ENCODE measurements around the gene CCDC80.
A peak's percentile ranks its signal among the peaks of the same experiment; 100 is the strongest.

CCDC80 gene

GRCh38 chr3:112627419-112627818, 13.5 kb downstream of the CCDC80 start:
- H3K27me3 ChIP-seq (ENCODE audit: insufficient read depth, low read length) = no peaks in the 10 kb centered on the region
- no peaks in the 10 kb centered on the region for H3K36me3 ChIP-seq (ENCODE audit: insufficient read depth, low read depth, low read length)
- H3K27ac ChIP-seq (ENCODE audit: low read length) = no peak overlapping the region
- H3K9ac ChIP-seq (ENCODE audit: low read depth, low read length) = no peak overlapping the region
- H3K4me3 ChIP-seq (ENCODE audit: low read length) = no peak overlapping the region
- H3K4me1 ChIP-seq (ENCODE audit: insufficient read depth, low read length) = peaks cover 26% of the 10 kb centered on the region
- no peaks in the 10 kb centered on the region for H3K9me3 ChIP-seq (ENCODE audit: insufficient read depth, low read depth, low read length)

- Histone ChIP-seq H3K27me3 (ENCODE audit: insufficient read depth, low read length) (no peaks in the 10 kb centered on the region), H3K27ac (ENCODE audit: low read length) (no peak overlapping the region), H3K36me3 (ENCODE audit: insufficient read depth, low read depth, low read length) (no peaks in the 10 kb centered on the region), H3K9ac (ENCODE audit: low read depth, low read length) (no peak overlapping the region), H3K9me3 (ENCODE audit: insufficient read depth, low read depth, low read length) (no peaks in the 10 kb centered on the region), H3K4me1 (ENCODE audit: insufficient read depth, low read length) (0 out of 2 replicates have a peak, but pooled peaks cover 5% of the 10 kb centered on the region), H3K4me3 (ENCODE audit: low read length) (no peak overlapping the region)
Measured at GRCh38 chr3:112623717-112624116, 17.2 kb downstream of the CCDC80 start.

- Histone ChIP-seq H3K9ac (ENCODE audit: low read depth, low read length) (no peak overlapping the region), H3K4me1 (ENCODE audit: insufficient read depth, low read length) (0 out of 2 replicates have a peak, but pooled peaks cover 5% of the 10 kb centered on the region), H3K9me3 (ENCODE audit: insufficient read depth, low read depth, low read length) (no peaks in the 10 kb centered on the region), H3K36me3 (ENCODE audit: insufficient read depth, low read depth, low read length) (no peaks in the 10 kb centered on the region), H3K27me3 (ENCODE audit: insufficient read depth, low read length) (no peaks in the 10 kb centered on the region), H3K4me3 (ENCODE audit: low read length) (no peak overlapping the region), H3K27ac (ENCODE audit: low read length) (no peak overlapping the region)
Measured at GRCh38 chr3:112623213-112623612, 17.7 kb downstream of the CCDC80 start.

GRCh38 chr3:112619295-112619694, 21.6 kb downstream of the CCDC80 start:
- no peak overlapping the region for H3K27ac ChIP-seq (ENCODE audit: low read length)
- peaks cover 13% of the 10 kb centered on the region; the same call in 1 of the 2 replicates for H3K4me1 ChIP-seq (ENCODE audit: insufficient read depth, low read length)
- H3K36me3 ChIP-seq (ENCODE audit: insufficient read depth, low read depth, low read length) = no peaks in the 10 kb centered on the region
- H3K9me3 ChIP-seq (ENCODE audit: insufficient read depth, low read depth, low read length) = no peaks in the 10 kb centered on the region
- H3K4me3 ChIP-seq (ENCODE audit: low read length) = no peak overlapping the region
- H3K27me3 ChIP-seq (ENCODE audit: insufficient read depth, low read length) = no peaks in the 10 kb centered on the region
- H3K9ac ChIP-seq (ENCODE audit: low read depth, low read length) = no peak overlapping the region

- Histone ChIP-seq H3K9me3 (ENCODE audit: insufficient read depth, low read depth, low read length) (no peaks in the 10 kb centered on the region), H3K4me1 (ENCODE audit: insufficient read depth, low read length) (peaks cover 8% of the 10 kb centered on the region; the same call in 1 of the 2 replicates), H3K36me3 (ENCODE audit: insufficient read depth, low read depth, low read length) (no peaks in the 10 kb centered on the region), H3K27me3 (ENCODE audit: insufficient read depth, low read length) (no peaks in the 10 kb centered on the region), H3K9ac (ENCODE audit: low read depth, low read length) (no peak overlapping the region), H3K4me3 (ENCODE audit: low read length) (no peak overlapping the region), H3K27ac (ENCODE audit: low read length) (no peak overlapping the region)
Measured at GRCh38 chr3:112617285-112617684, 23.7 kb downstream of the CCDC80 start.

- Histone ChIP-seq H3K9me3 (ENCODE audit: insufficient read depth, low read depth, low read length) (no peaks in the 10 kb centered on the region), H3K27me3 (ENCODE audit: insufficient read depth, low read length) (no peaks in the 10 kb centered on the region), H3K4me1 (ENCODE audit: insufficient read depth, low read length) (peaks cover 8% of the 10 kb centered on the region; the same call in 1 of the 2 replicates), H3K4me3 (ENCODE audit: low read length) (no peak overlapping the region), H3K9ac (ENCODE audit: low read depth, low read length) (no peak overlapping the region), H3K36me3 (ENCODE audit: insufficient read depth, low read depth, low read length) (no peaks in the 10 kb centered on the region), H3K27ac (ENCODE audit: low read length) (peak overlapping the region; percentile 32)
Measured at GRCh38 chr3:112615989-112616731, 24.8 kb downstream of the CCDC80 start.

- H3K9me3 ChIP-seq (ENCODE audit: insufficient read depth, low read depth, low read length) = no peaks in the 10 kb centered on the region
- H3K4me3 ChIP-seq (ENCODE audit: low read length) = no peak overlapping the region
- no peaks in the 10 kb centered on the region for H3K27me3 ChIP-seq (ENCODE audit: insufficient read depth, low read length)
- H3K36me3 ChIP-seq (ENCODE audit: insufficient read depth, low read depth, low read length) = no peaks in the 10 kb centered on the region
- H3K4me1 ChIP-seq (ENCODE audit: insufficient read depth, low read length) = peaks cover 8% of the 10 kb centered on the region; the same call in 1 of the 2 replicates
- H3K9ac ChIP-seq (ENCODE audit: low read depth, low read length) = no peak overlapping the region
- H3K27ac ChIP-seq (ENCODE audit: low read length) = no peak overlapping the region
Measured at GRCh38 chr3:112611752-112612515, 29.0 kb downstream of the CCDC80 start.

GRCh38 chr3:112610121-112610520, 30.8 kb downstream of the CCDC80 start:
- Histone ChIP-seq H3K27ac (ENCODE audit: low read length) (no peak overlapping the region), H3K4me3 (ENCODE audit: low read length) (no peak overlapping the region), H3K4me1 (ENCODE audit: insufficient read depth, low read length) (no peaks in the 10 kb centered on the region), H3K27me3 (ENCODE audit: insufficient read depth, low read length) (no peaks in the 10 kb centered on the region), H3K9me3 (ENCODE audit: insufficient read depth, low read depth, low read length) (no peaks in the 10 kb centered on the region), H3K36me3 (ENCODE audit: insufficient read depth, low read depth, low read length) (no peaks in the 10 kb centered on the region), H3K9ac (ENCODE audit: low read depth, low read length) (no peak overlapping the region)

GRCh38 chr3:112607863-112608262, 33.1 kb downstream of the CCDC80 start:
- H3K9me3 ChIP-seq (ENCODE audit: insufficient read depth, low read depth, low read length) = no peaks in the 10 kb centered on the region

GRCh38 chr3:112606098-112606497, 34.8 kb downstream of the CCDC80 start:
- Histone ChIP-seq H3K9me3 (ENCODE audit: insufficient read depth, low read depth, low read length) (no peaks in the 10 kb centered on the region), H3K27me3 (ENCODE audit: insufficient read depth, low read length) (no peaks in the 10 kb centered on the region), H3K4me3 (ENCODE audit: low read length) (no peak overlapping the region), H3K9ac (ENCODE audit: low read depth, low read length) (no peak overlapping the region), H3K36me3 (ENCODE audit: insufficient read depth, low read depth, low read length) (no peaks in the 10 kb centered on the region), H3K27ac (ENCODE audit: low read length) (no peak overlapping the region), H3K4me1 (ENCODE audit: insufficient read depth, low read length) (no peaks in the 10 kb centered on the region)

More at GRCh38 chr3:112607863-112608262, 33.1 kb downstream of the CCDC80 start:
- no peak overlapping the region for H3K27ac ChIP-seq (ENCODE audit: low read length)
- no peaks in the 10 kb centered on the region for H3K36me3 ChIP-seq (ENCODE audit: insufficient read depth, low read depth, low read length)
- H3K4me1 ChIP-seq (ENCODE audit: insufficient read depth, low read length) = no peaks in the 10 kb centered on the region
- no peaks in the 10 kb centered on the region for H3K27me3 ChIP-seq (ENCODE audit: insufficient read depth, low read length)
- H3K4me3 ChIP-seq (ENCODE audit: low read length) = no peak overlapping the region
- H3K9ac ChIP-seq (ENCODE audit: low read depth, low read length) = no peak overlapping the region

- no peaks in the 10 kb centered on the region for H3K27me3 ChIP-seq (ENCODE audit: insufficient read depth, low read length)
- H3K27ac ChIP-seq (ENCODE audit: low read length) = no peak overlapping the region
- no peaks in the 10 kb centered on the region for H3K36me3 ChIP-seq (ENCODE audit: insufficient read depth, low read depth, low read length)
- H3K4me3 ChIP-seq (ENCODE audit: low read length) = no peak overlapping the region
- no peaks in the 10 kb centered on the region for H3K4me1 ChIP-seq (ENCODE audit: insufficient read depth, low read length)
- no peak overlapping the region for H3K9ac ChIP-seq (ENCODE audit: low read depth, low read length)
- no peaks in the 10 kb centered on the region for H3K9me3 ChIP-seq (ENCODE audit: insufficient read depth, low read depth, low read length)
Measured at GRCh38 chr3:112605285-112605684, 35.7 kb downstream of the CCDC80 start.

- Histone ChIP-seq H3K27ac (ENCODE audit: low read length) (no peak overlapping the region), H3K4me3 (ENCODE audit: low read length) (no peak overlapping the region)
Measured at GRCh38 chr3:112604536-112604935, 36.4 kb downstream of the CCDC80 start.

More at GRCh38 chr3:112604536-112604935, 36.4 kb downstream of the CCDC80 start:
- Histone ChIP-seq H3K9ac (ENCODE audit: low read depth, low read length) (no peak overlapping the region), H3K27me3 (ENCODE audit: insufficient read depth, low read length) (no peaks in the 10 kb centered on the region), H3K4me1 (ENCODE audit: insufficient read depth, low read length) (no peaks in the 10 kb centered on the region), H3K9me3 (ENCODE audit: insufficient read depth, low read depth, low read length) (no peaks in the 10 kb centered on the region), H3K36me3 (ENCODE audit: insufficient read depth, low read depth, low read length) (no peaks in the 10 kb centered on the region)
